ENCODE measurements around the gene ROS1.

GRCh38 chr6:117280922-117281321 is 144.8 kb downstream of the ROS1 start:
- TF ChIP-seq CTCF (conservative IDR thresholded peaks at IDR 0.05 in 1 of 2, IDR thresholded peaks at IDR 0.05 in 1 of 2; ENCODE audit: extremely low read depth in 1 of 2, insufficient read depth in 1 of 2, low read depth in 1 of 2, low read length in 2 of 2), result peak; percentile 21 to 22
- no peak for TF ChIP-seq EZH2 (IDR thresholded peaks at IDR 0.05; ENCODE audit: borderline replicate concordance, low read length)

All from mammary epithelial cell (primary cell).